GDM1 (cell line): ENCODE measurements around the gene IL12RB1.
"Not testable (repeated sequence)": the region's sequence is repeated elsewhere in the genome, so short reads cannot be mapped to it uniquely, and the experiment has no call there.

Source experiments
- DNase-seq: peaks from one replicate; lab custom pipeline; 2025; lab: John Stamatoyannopoulos, UW

IL12RB1 gene

DNA sequence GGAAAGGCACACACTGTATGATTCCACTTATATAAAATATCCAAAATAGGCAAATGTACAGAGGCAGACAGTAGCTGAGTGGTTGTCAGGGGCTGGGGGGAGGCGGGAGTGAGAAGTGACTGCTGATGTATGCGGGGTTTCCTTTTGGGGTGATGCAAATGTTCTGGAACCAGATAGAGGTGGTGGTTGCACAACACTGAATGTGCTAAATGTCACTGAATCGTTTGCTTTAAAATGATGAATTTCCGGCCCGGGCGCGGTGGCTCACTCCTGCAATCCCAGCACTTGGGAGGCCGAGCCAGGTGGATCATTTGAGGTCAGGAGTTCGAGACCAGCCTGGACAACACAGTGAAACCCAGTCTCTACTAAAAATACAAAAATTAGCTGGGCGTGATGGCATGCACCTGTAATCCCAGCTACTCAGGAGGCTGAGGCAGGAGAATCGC, 2.4 kb upstream of the IL12RB1 start:
- not testable (repeated sequence) for DNase-seq

DNA sequence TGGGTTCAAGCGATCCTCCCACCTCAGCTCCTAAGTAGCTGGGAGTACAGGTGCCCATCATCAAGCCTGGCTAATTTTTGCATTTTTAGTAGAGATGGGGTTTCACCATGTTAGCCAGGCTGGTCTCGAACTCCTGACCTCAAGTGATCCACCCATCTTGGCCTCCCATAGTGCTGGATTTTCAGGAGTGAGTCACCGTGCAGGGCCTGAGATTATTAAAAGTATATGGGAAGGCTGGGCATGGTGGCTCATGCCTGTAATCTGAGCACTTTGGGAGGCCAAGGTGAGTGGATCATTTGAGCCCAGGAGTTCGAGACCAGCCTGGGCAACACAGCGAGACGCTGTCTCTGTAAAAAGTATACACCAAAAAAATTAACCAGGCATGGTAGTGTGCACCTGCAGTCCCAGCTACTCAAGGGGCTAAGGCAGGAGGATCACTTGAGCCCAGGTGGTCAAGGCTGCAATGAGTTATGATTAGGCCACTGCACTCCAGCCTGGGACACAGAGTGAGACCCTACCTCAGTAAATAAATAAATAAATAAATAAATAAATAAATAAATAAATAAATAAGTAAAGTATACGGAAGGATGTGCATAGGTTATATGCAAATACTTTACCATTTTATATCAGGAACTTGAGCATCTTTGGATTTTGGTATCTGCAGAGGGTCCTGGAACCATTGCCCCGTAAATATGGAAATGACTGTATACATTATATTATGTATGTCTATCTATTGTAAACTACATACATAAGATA, 854 bp downstream of the IL12RB1 start:
- no peak for DNase-seq

DNA sequence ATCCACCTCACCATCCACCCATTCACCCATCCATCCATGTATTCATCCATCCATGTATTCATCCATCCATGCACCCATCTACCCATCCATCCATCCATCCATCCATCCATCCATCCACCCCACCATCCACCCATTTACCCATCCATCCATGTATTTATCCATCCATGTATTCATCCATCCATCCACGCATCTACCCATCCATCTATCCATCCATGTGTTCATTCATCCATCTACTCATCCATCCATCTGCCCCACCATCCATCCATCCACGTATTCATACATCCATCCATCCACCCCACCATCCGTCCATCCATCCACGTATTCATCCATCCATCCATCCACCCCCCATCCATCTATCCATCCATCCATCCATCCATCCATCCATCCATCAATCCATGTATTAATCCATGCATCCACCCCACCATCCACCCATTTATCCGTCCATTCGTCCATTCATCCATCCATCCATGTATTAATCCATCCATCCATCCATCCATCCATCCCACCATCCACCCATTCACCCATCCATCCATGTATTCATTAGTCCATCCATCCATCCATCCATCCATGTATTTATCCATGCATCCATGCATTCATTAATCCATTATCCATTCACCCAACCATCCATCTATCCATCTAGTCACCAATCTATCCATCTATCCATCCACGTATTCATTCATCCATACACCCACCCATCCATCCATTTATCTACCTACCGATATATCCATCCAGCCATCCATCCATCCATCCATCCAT, 2.6 kb downstream of the IL12RB1 start:
- DNase-seq: no peak

DNA sequence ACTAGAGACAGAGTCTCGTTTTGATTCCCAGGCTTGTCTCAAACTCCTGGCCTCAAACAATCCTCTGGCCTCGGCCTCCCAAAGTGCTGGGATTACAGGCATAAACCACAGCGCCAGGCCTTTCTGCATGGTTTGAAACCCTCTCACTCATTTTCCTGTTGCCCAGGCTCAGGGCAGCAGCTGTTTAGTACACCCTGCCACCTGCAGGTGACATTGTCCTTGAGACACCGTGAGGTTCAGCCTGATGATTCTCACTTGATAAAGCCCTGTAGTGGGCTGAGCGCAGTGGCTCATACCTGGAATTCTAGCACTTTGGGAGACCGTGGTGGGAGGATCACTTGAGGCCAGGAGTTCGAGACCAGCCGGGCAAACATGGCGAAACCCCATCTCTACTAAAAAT, 12.5 kb downstream of the IL12RB1 start:
- no peak for DNase-seq

DNA sequence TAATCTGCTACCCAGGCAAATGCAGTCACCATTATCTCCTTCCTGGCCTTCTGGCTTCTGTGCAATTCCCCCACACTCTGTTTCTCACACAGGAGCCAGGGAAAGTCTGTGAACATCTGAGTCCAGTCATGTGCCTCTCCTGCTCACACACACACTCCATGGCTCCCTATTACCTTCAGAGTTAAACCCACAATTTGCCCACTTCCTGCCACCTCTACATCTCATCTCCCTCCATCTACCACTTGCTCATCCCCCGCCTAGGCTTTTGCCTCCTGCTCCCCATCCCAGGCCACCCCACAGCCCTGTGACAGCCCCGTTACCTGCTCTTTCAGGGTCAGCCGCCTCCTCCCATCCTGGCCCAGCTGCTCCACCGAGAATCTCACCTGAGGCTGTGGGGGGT, 13.5 kb downstream of the IL12RB1 start:
- DNase-seq: no peak

DNA sequence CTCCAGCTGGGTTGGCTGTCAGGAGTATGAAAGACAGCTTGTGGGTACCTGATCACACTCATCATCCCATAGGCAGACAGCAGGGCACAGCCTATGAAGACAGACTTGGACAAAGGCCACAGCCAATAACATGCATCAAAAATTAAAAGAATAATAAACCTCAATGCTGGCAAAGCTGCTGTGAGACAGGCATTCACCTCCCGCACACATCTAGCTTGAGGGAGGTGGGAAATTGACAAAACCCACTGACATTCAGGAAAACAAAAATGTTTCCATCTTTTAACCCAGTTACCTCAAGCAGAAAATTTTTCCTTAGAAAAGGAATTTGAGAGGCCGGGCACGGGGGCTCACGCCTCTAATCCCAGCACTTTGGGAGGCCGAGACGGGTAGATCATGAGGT, 14.4 kb downstream of the IL12RB1 start:
- DNase-seq: no peak

DNA sequence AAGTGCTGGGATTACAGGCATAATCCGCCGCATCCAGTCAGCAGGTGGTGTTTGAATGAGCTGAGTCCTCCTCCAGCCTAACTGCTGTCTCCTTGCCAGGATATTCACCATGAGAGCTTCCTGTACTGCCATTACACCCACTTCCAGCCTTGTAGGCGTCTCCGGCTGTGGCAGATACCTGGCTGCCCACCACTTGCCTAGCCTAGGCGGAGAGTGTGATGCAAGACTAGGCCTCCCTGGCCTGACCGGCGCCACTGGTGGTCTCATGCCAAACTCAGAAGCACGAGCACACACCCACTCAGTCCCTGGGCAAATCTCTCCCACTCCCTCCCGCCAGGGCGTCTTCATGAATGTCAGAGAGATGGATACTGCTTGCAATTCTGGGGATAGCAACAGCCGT, 16.6 kb downstream of the IL12RB1 start:
- no peak for DNase-seq

DNA sequence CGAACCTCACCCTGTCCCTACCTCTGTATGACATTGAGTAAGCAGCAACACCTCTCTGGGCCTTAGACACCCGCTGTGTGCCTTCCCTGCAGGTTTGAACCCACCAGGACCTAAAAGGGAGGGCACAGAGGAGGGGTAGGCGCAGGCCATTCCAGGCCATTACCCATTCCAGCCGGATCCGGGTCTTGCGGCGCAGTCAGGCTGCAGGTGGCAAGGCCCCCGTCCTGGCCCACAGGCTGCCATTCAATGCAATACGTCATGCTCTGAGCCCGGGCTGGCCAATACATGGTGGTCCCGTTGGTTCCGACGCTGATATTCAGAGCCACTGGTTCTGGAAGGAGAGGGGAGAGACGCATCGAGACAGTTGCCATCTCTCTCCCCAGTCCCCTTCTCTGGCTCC, 17.4 kb downstream of the IL12RB1 start:
- no peak for DNase-seq

DNA sequence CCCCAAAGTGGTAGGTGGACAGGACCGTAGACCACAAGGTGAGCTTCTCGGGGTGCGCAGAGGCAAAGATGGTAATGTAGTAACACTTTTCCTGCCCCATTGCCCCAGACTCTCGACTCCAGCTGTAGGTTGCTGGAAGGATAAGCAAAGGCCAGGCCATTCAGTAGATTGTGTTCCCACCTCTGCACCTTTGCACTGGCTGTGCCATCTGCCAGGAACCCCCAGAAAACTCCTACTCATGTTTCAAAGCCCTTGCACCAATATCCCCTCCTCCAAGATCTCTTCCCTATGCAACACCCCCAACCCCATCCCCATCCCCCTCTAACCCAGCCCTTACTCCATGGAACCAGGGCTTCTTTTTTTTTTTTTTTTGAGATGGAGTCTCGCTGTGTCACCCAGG, 18.3 kb downstream of the IL12RB1 start:
- no peak for DNase-seq

DNA sequence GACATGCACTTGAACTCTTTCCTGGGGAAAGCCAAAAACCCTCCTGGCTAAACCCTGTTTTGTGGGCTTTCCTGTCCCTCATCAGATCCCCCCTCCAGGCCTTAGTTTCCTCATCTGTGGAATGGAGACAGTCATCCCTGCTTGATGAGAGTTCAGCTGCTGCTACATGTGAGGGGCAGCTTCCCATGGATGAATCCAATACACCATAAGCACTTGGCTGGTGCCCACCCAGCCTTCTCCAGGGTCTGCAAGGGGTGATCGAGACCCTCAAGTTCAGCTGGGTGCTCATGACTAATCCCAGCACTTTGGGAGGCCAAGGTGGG, 21.6 kb downstream of the IL12RB1 start:
- no peak for DNase-seq

DNA sequence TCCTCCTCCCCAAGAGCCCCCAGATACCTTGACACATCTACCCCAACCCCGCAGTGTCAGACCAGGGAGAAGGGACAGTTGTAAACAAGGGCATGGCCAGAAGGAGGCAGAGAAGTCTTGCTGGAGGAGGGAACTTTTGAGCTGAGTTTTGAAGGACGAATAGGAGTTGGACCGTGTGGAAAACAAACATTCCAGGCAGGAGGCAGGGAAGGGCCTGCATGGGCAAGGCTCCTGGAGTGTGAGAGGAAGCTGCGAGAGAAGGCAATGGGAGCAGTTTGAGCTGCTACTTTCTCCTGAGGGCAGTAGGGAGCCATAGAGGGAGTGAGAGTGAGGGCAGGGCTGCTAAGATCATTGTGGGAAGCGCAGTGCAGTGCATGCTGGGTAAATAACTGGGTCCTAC, 23.3 kb downstream of the IL12RB1 start:
- DNase-seq: peak; percentile 17

DNA sequence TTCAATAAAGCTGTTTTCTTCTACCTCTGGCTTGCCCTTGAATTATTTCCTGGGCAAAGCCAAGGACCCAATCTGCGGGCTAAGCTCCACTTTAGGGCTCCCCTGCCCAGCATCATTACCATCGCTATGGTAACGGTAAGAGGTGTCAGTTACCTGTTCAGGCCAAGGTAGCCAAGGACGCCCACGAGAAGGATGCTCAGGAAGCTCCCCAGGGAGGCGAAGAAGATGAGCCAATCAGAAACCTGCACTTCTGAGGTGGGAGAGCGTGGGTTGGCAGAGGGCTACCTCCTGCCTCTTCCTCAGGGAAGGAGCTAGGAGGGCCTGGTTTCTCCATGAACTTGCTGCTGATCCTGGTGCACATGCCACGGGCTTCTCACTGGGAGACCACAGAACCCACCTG, 24.7 kb downstream of the IL12RB1 start:
- DNase-seq: no peak

DNA sequence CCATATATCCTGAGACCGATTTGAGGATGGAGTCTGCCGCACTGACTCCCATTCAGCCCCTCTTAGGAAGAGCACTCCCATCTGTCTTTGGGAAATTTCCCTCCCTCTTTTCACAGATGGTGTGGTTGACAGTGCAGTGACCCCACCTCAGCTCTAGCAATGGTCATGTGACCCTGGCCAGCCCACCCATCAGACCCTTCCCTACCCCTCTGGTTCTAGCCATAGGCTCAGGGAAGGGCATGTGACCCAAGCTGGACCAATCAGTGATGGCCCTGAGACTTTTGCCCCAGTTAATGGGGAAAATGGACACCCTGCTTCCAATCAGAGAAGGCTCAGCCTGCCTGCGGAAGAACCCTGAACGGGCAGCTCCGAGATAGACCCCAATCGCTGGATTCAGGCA, 26.3 kb downstream of the IL12RB1 start:
- no peak for DNase-seq

DNA sequence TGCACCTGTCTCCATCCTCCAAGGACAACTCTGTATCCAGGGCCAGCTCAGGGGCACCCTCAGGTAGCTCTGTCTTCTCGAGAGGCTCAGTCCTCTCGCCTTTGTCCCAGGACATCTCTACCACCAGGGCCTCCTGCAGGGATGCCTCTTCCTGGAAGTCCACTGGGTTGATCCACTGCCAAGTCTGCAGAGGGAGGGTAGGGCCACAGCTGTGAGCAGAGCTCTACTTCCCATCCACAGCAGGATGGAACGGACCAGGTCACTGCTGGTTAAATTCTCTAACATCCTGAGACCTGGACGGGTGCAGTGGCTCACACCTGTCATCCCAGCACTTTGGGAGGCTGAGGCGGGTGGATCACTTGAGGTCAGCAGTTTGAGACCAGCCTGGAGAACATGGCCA, 26.8 kb downstream of the IL12RB1 start:
- no peak for DNase-seq

DNA sequence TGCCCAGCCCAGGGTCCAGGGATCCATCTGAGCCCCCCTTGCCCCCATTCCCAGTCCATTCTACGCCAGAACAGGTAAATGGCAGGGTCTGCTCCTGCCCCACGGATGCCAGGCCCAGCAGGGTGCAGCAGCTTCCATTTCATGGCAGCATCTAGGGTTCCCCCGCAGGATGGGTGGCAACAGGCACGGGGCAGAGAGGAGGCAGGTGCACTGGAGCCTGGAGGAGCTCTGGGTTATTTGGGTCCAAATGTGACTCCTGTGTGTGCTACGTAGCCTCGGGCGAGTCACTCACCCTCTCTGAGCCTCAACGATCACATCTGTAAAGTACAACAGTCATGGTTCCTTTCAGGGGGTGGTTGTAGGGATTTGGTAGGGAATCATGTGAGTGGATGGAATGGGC, 27.4 kb downstream of the IL12RB1 start:
- no peak for DNase-seq

DNA sequence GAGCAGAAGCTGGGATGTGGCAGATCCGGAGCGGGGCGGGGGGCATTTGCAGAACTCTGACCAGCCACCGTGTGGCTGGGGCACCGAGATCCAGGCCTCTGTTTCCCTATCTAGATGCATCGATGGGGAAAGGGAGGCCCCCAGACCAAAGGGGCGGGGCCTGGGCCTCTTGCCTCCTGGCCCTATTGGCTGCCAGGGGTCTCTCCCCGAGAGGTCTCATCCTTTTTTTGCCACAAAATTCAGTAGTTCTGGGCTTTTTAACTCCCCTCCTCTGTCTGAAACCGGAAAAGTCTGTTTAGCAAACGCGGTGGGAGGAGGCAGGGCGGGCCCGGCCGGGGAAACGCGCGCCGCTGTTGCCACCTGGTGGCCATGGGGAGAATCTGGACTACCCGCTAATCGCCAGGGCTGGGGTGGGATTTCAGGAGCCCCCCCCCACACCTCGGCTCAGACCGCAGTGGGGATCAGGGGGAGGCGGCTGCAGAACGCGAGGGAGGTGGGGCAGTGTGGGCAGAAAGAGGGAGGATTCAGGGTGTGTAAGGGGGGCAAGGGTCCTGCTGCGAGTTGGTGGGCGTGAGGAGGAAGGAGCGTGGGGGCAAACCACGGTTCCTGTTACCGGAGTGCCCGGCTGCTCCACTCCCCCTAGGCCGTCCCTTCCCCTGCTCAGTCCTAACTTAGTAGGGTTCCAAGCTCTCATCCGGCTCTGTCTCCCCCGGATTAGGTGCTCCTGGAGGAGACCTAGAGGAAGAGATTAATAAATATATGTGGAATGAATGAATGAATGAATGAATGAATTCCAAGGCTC, 28.3 kb downstream of the IL12RB1 start:
- peak; percentile 74 for DNase-seq

DNA sequence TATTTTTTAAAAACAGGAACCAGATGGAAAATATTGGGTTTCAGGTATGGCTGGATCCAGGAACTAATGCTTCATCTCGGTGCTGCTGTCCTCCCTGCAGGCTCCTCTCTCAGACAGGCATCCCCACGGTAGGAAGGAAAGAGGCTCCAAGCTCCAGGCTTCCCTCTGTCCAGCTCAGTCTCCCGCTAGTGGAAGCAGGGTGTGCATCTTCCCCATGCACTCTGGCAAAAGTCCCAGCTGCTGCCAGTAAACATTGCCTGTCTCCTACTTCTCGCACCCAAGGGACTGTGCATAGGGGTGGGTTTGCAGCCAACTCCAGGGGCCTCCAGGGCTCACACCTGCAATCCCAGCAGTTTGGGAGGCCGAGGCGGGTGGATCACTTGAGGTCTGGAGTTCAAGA, 29.2 kb downstream of the IL12RB1 start:
- no peak for DNase-seq

DNA sequence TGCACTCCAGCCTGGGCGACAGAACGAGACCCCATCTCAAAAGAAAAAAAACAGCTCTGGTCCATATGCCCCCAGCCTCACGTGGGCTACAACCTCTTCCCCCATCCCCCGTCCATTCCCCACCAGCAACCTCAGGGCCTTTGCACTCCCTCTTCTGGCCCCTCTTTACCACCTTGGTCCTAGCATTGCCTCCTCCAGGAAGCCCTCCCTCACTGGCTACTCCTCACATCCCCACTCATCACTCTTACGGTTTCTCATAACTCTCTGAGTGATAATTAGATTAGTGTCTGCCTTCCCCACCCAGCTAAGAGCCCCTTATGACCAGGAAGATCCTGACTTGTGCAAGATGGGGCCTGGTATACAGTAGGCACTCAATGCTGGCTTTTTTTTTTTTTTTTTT, 30.8 kb downstream of the IL12RB1 start:
- no peak for DNase-seq

DNA sequence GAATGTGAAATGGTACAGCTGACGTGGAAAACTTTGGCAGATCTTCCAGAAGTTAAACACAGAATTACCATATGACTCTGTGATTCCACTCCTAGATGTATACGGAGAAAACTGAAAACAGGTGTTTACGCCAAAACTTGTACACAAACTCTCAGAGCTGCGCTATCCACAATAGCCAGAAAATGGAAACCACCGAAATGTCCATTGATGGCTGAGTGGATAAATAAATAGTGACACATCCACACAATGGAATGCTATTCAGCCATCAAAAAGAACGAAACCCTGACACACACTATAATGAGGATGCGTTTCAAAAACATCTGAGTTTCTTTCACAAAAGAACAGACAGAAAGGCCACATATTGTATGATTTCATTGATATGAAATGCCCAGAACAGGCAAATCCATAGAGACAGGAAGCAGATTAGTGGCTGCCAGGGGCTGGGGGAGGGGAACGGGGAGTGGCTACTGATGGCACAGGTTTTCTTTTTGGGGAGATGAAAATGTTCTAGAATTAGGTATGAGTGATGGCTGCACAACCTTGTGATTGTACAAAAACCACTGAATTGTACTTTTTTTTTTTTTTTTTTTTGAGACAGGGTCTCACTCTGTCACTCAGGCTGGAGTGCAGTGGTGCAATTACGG, 33.0 kb downstream of the IL12RB1 start:
- DNase-seq: no peak

DNA sequence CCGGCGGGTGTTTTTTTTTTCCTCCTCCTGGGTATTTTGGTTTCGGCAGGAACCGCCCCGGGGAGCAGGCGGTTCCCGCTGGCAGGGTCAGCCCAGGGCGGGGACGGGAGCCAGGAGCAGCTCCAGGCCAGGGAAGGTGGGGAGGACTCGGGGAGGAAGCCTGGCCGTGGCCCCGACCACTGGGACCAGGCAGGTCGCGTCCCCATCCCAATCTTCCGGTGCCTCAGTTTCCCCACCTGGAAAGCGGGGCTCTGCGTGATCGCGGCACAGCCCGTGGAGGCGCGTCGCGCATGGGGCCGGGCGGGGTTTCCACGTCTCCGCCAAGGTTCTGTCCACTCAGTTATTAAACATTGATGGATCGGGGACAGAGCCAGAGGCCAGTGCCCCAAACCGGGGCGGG, 34.8 kb downstream of the IL12RB1 start:
- DNase-seq: no peak

DNA sequence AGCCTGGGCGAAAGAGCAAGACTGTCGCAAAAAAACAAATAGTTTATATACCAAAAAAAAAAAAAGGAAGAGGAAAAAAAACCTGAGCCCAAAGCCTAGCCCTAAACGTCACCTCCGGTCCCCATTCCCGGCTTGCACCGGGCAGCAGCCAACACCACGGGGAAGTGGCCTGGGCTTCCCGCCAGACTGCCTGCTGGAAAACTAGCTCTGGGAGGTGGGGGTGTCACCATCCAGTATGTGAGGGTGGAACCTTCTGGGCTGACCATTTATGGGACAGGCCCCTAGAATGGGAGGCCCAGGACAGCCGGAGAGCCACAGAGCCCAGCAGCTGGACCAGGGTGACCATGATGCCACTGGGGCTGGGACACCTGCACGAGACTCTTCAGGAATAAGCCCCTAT, 37.3 kb downstream of the IL12RB1 start:
- no peak for DNase-seq

DNA sequence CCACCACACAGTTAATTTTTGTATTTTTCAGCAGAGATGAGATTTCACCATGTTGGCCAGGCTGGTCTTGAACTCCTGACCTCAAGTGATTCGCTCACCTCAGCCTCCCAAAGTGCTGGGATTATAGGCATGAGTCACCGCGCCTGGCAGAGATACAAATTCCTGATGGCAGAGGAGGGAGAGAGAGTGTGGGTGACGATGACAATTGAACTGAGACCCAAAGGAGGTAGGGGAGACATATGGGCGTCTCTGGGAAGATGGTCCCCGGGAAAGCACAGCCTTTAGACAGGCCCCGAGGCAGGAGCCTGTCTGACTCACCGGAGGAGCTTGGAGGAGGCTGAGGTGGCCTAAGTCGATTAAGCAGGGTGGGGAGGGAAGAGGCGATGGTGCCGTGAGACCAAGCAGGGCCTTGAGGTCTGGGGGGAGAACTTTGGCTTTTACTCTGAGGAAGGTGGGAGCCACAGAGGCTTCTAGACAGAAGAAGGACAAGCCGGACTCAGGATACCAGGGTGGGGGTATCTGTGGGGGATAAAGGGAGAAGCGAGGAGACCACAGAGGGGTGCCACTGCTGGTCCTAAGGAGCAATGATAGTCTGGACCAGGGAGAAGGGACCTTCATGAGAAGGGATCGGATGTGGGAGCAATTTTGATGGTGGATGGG, 40.5 kb downstream of the IL12RB1 start:
- DNase-seq: no peak
